NCI-H748 (cell line): ENCODE measurements around the gene TPM1.

Experiments used
- DNase-seq: peaks from one replicate; lab custom pipeline; 2025; ENCODE audit not compliant: unreplicated experiment; lab: John Stamatoyannopoulos, UW

TPM1 gene

GRCh38 chr15:63054281-63054683 is 11.7 kb downstream of the TPM1 start:
- no peak for DNase-seq

DNA sequence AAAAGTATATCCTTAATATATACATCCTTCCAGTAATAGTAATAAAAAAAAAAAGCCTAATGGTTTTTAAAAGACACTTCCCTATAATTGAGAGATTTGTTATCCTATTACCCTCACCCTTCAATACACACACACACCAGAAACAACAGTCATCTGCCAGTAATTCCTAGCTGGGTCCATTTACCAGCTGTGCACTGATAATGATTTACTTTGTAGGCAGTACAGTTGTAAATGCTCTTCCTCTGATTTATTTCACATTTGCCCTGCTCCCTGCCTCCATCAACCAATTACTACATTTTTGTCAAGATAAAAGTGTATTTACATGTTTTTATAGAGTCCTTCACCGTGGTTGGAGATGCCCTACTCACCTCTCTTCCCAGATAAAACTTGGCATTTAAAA is 12.4 kb downstream of the TPM1 start:
- DNase-seq, result no peak

GRCh38 chr15:63056829-63057228 is 14.3 kb downstream of the TPM1 start:
- no peak for DNase-seq

DNA sequence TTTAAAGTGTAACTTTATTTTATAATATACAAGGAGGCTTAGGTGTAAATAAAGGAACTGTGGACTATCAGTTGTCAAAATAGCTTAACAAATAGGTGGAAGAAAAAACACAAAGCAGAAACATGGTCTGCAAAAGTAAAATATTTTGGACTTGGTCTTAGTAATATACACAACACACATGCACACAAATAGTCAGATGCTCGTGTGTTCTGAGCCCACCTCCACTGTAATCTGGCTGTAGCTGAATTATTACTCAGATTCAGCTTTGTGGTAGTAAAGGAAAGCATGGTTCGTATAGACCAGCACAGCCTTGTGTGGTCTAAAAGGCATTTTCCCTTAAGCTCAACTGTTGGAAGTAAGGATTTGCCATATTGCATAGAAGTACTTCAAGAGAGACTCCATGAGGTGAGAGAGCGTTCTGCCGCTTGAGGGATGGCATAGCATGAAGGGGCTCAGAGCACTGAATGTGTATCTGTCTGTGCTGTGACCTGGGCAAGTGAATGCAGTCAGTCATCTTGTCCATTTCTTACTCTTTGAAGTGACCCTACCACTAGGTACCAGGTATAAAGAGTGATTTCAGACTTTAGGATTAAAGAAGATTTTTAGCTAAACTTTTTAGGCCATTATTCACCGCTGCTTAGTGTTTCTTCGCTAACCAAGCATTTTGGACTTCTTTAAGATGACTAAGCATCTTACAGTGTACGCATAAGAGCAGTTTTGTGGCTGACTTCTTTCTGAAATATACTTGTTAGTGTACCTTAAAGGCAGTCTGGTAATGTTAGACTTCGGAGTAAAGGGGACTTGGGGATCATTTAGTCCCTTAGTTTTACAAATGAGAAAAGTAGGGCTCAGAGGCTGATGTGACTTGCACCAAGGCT is 15.2 kb downstream of the TPM1 start:
- DNase-seq, result no peak

GRCh38 chr15:63059075-63059474 is 16.5 kb downstream of the TPM1 start:
- no peak for DNase-seq

GRCh38 chr15:63059573-63060216 is 17.1 kb downstream of the TPM1 start:
- DNase-seq, result no peak

DNA sequence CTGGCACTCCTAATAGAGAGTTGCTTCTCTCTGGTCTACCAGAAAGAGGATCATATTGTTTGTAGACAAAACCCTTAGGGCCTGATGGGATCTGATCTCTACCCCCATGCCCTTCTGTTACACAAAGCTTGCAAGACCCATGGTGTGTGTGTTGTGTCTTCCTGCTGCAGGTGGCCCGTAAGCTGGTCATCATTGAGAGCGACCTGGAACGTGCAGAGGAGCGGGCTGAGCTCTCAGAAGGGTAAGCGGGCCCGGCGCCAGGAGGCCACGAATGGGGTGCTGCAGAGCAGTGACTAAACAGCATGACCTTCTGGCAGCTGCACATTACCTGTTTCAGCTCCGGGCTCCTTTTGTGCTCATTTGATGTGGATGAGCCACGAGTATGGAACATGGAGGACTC is 18.2 kb downstream of the TPM1 start:
- DNase-seq, result no peak

- no peak for DNase-seq
Measured at GRCh38 chr15:63061975-63062374, 19.4 kb downstream of the TPM1 start.

DNA sequence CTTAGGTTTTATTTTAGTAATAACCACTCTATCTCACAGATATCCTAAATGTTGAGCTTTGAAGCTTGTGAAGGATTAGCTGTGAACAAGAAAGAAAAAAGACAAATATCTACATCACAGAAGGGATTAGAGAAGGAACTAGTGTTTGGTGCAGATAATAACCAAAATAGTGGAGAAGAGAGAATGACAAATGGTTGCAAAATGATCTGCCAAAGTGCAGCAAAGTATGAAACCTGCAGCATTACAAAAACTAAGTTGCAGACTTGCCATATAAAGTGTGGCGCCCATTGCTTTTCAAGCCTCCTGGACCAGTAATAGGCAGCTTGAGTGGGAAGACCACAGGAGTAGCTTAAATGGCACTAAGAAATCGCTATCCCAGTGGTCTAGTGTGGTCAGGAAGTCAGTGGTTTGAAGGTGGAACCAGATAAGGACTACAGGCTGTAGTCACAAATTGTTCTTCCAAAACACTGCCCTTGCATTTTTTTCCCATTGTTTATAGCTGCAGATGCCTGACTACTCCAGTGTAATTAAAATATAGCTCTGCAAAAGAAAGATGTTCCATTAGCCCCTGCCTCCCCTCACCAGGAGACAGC is 20.7 kb downstream of the TPM1 start:
- DNase-seq, result no peak

GRCh38 chr15:63063877-63064409 is 21.4 kb downstream of the TPM1 start:
- DNase-seq, result no peak

DNA sequence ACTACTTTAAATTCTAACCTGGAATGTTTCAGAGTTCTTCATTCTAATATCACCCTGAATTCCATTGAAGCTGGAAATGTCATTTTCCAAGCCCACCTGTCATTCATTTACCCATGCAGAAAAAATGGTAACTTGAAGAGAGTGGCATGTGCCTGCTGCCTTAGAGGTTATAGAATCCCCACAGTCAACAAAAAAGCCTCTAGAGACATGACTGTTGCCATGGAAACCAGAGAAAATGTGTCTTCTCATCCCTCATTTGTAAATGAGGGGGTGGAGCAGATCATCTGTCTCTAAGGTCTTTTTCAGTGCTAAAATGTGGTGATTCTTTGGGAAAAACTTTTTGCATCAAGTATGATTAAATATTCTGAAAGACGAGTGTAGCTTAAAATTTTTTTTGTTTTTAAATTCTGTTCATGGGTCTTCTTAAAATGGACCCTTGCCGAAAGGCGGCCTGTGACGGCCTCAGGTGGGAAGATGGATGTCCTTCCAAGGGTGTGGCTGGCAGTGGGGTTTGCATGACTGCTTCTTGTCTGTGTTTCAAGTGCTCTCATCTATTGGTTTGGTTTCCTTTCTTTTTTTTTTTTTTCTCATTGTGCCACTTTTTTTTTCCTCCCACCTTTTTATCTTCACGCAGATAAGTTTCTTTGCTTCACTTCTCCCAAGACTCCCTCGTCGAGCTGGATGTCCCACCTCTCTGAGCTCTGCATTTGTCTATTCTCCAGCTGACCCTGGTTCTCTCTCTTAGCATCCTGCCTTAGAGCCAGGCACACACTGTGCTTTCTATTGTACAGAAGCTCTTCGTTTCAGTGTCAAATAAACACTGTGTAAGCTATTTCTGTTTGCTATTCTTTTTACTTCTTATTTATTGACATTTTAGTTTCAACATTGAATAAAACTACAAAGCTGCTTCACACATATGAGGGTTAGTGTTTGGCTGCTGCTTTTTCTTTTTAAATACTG is 23.0 kb downstream of the TPM1 start:
- DNase-seq, result no peak

GRCh38 chr15:63066272-63066671 is 23.7 kb downstream of the TPM1 start:
- DNase-seq, result no peak

- no peak for DNase-seq
Measured at GRCh38 chr15:63067306-63067705, 24.8 kb downstream of the TPM1 start.

DNA sequence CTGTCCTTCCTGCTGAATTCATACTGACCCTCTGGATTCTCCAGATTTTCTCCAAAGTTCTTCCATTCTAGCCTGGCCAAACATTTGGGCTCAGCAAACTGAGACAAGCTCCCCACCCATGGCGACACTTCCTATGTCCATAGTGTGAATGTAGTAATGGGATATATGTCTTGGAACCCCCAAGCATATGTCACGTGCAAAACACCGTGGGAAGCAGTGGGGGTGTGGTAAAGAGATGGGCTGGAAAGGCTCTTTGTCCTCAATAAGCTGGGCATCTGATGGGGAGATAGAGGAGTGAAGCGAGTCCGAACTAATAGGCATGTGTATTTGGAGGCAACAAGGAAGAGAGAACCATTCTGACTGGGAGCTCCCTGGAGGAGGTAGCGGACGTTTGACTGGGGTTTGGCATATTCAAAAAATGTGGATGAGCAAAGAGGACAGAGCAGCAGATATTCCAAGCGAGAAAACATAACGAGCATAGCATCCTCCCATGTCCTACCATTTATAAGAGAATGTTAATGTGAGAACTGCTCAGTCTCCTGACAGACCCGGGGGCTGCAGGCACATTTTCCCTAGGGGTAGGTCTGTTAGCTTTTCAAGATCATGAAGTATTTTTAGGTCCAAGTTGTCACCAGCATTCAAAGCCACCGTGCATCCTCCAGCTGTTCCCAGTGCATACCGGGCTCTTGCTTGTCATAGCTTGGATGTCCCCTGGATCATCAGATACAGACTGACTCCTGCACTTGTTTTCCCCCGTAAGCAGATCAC is 25.6 kb downstream of the TPM1 start:
- DNase-seq, result no peak

DNA sequence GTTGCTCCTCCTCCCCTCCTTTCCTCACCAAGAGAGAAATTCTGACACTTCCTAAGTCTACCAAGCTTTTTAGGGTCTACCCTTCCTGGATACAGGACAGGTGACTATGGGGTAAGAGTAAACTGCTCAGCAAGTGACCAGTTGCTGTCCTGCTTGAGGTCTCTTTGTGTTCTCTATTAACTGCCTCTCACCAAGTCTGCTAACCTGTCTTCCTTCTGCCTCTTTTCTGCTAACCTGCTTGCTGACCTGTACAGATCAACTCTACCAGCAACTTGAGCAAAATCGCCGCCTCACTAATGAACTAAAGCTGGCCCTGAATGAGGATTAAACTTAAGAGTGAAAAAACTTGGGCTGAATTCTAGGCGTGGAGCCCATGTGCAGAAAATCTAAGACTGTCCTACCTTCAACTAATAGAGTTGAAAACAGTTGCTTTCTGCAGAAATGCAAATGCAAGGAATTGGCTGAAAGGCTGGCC is 27.1 kb downstream of the TPM1 start:
- no peak for DNase-seq

- DNase-seq, result no peak
Measured at GRCh38 chr15:63070681-63071129, 28.2 kb downstream of the TPM1 start.

DNA sequence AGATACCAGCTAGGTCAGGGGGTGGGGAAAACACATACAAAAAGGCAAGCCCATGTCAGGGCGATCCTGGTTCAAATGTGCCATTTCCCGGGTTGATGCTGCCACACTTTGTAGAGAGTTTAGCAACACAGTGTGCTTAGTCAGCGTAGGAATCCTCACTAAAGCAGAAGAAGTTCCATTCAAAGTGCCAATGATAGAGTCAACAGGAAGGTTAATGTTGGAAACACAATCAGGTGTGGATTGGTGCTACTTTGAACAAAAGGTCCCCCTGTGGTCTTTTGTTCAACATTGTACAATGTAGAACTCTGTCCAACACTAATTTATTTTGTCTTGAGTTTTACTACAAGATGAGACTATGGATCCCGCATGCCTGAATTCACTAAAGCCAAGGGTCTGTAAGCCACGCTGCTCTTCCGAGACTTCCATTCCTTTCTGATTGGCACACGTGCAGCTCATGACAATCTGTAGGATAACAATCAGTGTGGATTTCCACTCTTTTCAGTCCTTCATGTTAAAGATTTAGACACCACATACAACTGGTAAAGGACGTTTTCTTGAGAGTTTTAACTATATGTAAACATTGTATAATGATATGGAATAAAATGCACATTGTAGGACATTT is 28.9 kb downstream of the TPM1 start:
- no peak for DNase-seq

DNA sequence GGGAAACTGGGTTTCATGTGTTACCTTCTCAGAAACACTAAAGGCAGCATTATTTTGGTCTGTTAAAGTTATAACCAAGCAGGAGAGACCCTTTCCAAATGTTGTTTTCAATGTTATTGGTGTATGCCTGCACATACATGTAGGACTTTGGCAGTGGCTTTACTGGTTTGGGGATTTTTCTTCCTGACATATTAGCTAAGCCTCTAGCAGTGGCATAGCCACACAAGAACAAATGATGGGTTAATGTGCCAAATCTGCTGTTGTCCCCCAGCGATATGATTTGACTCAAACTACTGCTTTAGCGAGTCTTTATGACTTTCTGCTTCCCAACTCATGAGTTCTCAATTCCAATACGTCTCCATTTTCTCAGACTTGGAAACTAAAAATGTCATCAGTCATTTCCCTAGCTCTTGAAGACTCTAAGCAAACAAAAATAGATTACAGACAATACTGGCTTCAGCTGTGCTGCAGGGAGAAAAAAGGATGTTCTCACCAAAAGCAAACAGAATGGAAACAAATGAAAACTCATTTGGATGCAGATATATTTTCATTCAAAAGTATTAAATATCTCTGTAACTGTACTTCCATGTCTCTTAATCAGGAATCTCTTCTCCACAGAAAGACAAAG is 29.6 kb downstream of the TPM1 start:
- DNase-seq, result no peak

GRCh38 chr15:63072809-63073277 is 30.3 kb downstream of the TPM1 start:
- no peak for DNase-seq
